HG03196 (cell line): ENCODE data around the gene CPXM1.
"Not testable (repeated sequence)": the region's sequence is repeated elsewhere in the genome, so short reads cannot be mapped to it uniquely, and the experiment has no call there.

Experiments
- ATAC-seq: cut with Tn5 transposase; IDR thresholded peaks from one replicate; pipeline ENCODE4 v1.9.1; 2021; ENCODE audit not compliant: unreplicated experiment

The CPXM1 gene

GRCh38 chr20:2770091-2770490 lies 30.3 kb downstream of the CPXM1 start:
- ATAC-seq = not testable (repeated sequence)

- ATAC-seq = no peak
These were observed 31.8 kb downstream of the CPXM1 start for GRCh38 chr20:2768632-2769015.

GRCh38 chr20:2767768-2768631 lies 32.4 kb downstream of the CPXM1 start:
- ATAC-seq = no peak

- no peak for ATAC-seq
These were observed 37.2 kb downstream of the CPXM1 start for GRCh38 chr20:2763186-2763585.

GRCh38 chr20:2762578-2763131 lies 37.8 kb downstream of the CPXM1 start:
- ATAC-seq = no peak

- ATAC-seq = no peak
These were observed 38.5 kb downstream of the CPXM1 start for GRCh38 chr20:2761885-2762284.

- ATAC-seq = no peak
These were observed 39.5 kb downstream of the CPXM1 start for GRCh38 chr20:2760952-2761305.

GRCh38 chr20:2760297-2760951 lies 40.0 kb downstream of the CPXM1 start:
- ATAC-seq = no peak

- no peak for ATAC-seq
These were observed 40.7 kb downstream of the CPXM1 start for GRCh38 chr20:2759603-2760296.

- ATAC-seq = no peak
These were observed 41.3 kb downstream of the CPXM1 start for GRCh38 chr20:2759143-2759542.

GRCh38 chr20:2757969-2758368 lies 42.5 kb downstream of the CPXM1 start:
- no peak for ATAC-seq

GRCh38 chr20:2757001-2757400 lies 43.4 kb downstream of the CPXM1 start:
- no peak for ATAC-seq

GRCh38 chr20:2756056-2756611 lies 44.3 kb downstream of the CPXM1 start:
- no peak for ATAC-seq

- ATAC-seq = no peak
These were observed 44.9 kb downstream of the CPXM1 start for GRCh38 chr20:2755451-2756055.

GRCh38 chr20:2754424-2754823 lies 46.0 kb downstream of the CPXM1 start:
- ATAC-seq = no peak

GRCh38 chr20:2753461-2754040 lies 46.9 kb downstream of the CPXM1 start:
- no peak for ATAC-seq

- no peak for ATAC-seq
These were observed 47.6 kb downstream of the CPXM1 start for GRCh38 chr20:2752567-2753460.

- ATAC-seq = no peak
These were observed 48.4 kb downstream of the CPXM1 start for GRCh38 chr20:2751878-2752566.

- ATAC-seq = no peak
These were observed 49.0 kb downstream of the CPXM1 start for GRCh38 chr20:2751347-2751877.
